SU-DHL-6 (cell line): ENCODE results near the gene DYSF.
"Not testable (repeated sequence)": the region's sequence is repeated elsewhere in the genome, so short reads cannot be mapped to it uniquely, and the experiment has no call there.

Experiments
- CTCF ChIP-seq: fragments of 200-600 bp; sonication (generic); IDR thresholded peaks from one replicate; pipeline ENCODE4 v1.5.1; 2017; ENCODE audit warnings: antibody characterized with exemption, mild to moderate bottlenecking, low read length, moderate library complexity; ENCODE audit not compliant: insufficient read depth, poor library complexity, severe bottlenecking
- EZH2phosphoT487 ChIP-seq: fragments of 200-600 bp; sonication (generic), shearing (Covaris generic); conservative IDR thresholded peaks from 2 replicates; pipeline ENCODE4 v1.6.1; 2018; ENCODE audit warnings: mild to moderate bottlenecking, antibody characterized with exemption, low read length, moderate library complexity, mixed read lengths

GRCh38 chr2:71491551-71491950 is 38.2 kb downstream of the DYSF start:
- not testable (repeated sequence) for TF ChIP-seq CTCF, EZH2phosphoT487
